H7 (cell line): ENCODE measurements around the gene SOX6. TPM values are rescaled to one million over a fixed set of nuclear protein-coding genes. Genes with fewer than 3 reads are reported as not detected.
"Not testable (repeated sequence)": the region's sequence is repeated elsewhere in the genome, so short reads cannot be mapped to it uniquely, and the experiment has no call there.

Experiments used
- DNase-seq: peaks from one replicate; pipeline ENCODE4 v3.0.0; 2012
- H3K27me3 ChIP-seq: 2 replicates; pipeline ENCODE4 v1.6.0; 2011; ENCODE audit warnings: mild to moderate bottlenecking, low read length; ENCODE audit not compliant: control insufficient read depth, insufficient read depth
- H3K36me3 ChIP-seq: replicated peaks from 2 replicates; pipeline ENCODE4 v1.5.1; 2011; ENCODE audit warnings: low read length; ENCODE audit not compliant: control insufficient read depth, insufficient read depth
- H3K4me3 ChIP-seq: 2 replicates; pipeline ENCODE4 v1.5.1; 2011; ENCODE audit warnings: low read depth, mild to moderate bottlenecking, control low read depth, low read length, moderate library complexity; ENCODE audit not compliant: insufficient read depth
- total RNA-seq: library from RNA; depleted of rRNA; stranded (reverse); fragments of >200 nt; shearing (Covaris generic); gene quantifications from 2 replicates; pipeline ENCODE4 v1.2.3, GENCODE V29; 2014

The SOX6 gene
- total RNA-seq, 1 experiment from 2014 or later: 0.03 TPM

DNA sequence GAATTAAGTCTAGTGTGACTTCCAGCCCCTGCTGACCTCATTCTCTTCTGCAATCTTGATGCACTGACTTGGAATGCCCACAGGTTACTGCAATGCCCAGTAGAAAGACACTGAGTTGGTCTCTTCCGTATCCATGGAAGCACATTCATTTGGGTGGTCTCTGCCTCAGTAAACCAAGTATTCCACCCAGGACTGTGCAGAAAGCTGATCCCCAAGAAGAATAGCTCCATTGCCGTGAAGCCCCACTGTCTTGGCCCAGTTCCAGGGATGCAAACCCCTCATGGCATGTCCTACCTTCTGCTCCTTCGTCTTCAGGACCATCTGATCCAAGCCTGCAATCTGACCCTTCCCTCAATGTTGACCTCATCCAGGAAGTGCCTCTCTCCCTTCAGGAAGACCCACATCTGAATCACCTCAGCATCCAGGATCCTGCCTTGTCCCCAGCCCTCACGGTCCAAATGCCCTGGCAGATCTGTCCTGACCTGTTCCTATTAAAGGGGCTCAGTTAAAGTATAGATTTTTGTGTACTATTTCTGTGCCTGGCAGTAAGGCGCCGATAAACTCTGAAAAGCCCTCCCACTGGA lies 425.8 kb downstream of the SOX6 start:
- Histone ChIP-seq H3K4me3 (no peak overlapping the region), H3K36me3 (no peaks in the 10 kb centered on the region), H3K27me3 (no peaks in the 10 kb centered on the region)
- no peak for DNase-seq

- no peak for DNase-seq
- H3K4me3 ChIP-seq: no peak overlapping the region
Observed at GRCh38 chr11:15929371-15929901, 426.9 kb downstream of the SOX6 start.

DNA sequence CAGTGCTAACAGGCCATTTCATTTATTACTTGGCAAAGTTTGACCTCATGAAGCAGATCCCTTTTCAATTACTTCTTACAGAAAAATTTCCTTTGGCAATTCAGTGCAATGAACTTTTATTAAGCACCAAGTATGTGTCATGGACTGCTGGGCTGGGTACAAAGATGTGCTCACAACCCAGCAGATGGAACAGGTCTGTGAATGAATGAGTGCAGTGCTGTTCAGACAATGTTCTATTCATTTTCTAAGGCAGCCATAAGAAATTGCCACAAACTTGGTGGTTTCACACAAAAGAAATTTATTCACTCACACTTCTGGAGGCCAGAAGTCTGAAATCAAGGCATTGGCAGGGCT lies 428.5 kb downstream of the SOX6 start:
- no peak for DNase-seq
- Histone ChIP-seq H3K4me3 (no peak overlapping the region), H3K36me3 (no peaks in the 10 kb centered on the region), H3K27me3 (no peaks in the 10 kb centered on the region)

More at GRCh38 chr11:15929371-15929901, 426.9 kb downstream of the SOX6 start:
- Histone ChIP-seq H3K36me3 (no peaks in the 10 kb centered on the region), H3K27me3 (no peaks in the 10 kb centered on the region)

DNA sequence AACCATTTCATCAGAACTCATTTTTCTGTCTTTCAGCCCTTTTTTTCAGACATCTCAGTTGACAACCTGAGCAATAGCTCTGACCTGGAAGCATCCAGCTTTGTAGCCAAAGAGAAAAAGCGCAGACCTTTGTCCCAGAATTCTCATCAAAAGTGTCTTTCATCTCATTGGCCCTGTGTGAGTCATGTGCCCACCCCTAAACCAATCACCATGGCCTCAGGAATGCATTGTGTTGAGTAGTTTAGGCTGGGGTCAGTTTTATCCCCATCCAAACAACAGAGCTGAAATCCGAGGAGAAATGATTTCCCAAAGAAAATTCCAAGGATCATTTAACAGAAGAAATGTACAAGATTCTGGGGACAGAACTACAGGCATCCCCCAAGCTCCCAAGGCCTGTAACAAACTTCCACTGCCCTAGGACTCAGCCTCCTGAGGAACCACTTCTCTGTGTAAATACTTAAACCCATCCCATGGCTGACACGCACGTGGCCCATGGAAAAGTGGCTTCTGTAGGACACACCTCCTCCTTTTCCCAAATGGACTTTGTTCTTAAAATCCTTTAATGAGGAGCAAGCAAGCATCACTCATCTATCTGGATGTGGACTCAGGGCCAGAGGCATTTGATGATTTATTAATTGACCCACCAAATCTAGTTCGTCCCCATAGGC lies 429.0 kb downstream of the SOX6 start:
- Histone ChIP-seq H3K4me3 (no peak overlapping the region), H3K36me3 (no peaks in the 10 kb centered on the region), H3K27me3 (no peaks in the 10 kb centered on the region)
- DNase-seq: no peak

DNA sequence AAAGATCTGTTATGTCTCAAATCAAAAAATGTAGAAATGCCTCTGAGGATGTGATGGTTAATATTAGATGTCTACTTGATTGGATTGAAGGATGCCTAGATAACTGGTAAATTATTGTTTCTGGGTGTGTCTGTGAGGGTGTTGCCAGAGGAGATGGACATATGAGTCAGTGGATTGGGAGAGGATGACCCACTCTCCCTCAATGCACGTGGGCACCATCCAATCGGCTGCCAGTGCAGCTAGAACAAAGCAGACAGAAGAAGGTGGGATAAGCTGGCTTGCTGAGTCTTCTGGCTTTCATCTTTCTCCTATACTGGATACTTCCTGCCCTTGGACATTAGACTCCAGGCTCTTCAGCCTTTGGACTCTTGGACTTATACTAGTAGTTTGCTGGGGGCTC lies 430.3 kb downstream of the SOX6 start:
- no peaks in the 10 kb centered on the region for H3K27me3 ChIP-seq
- no peak for DNase-seq
- no peak overlapping the region for H3K4me3 ChIP-seq
- H3K36me3 ChIP-seq: no peaks in the 10 kb centered on the region

- DNase-seq: peak; percentile 60
- H3K27me3 ChIP-seq: no peaks in the 10 kb centered on the region
- H3K36me3 ChIP-seq: no peaks in the 10 kb centered on the region
- H3K4me3 ChIP-seq: no peak overlapping the region
Observed at GRCh38 chr11:15923183-15923582, 433.2 kb downstream of the SOX6 start.

DNA sequence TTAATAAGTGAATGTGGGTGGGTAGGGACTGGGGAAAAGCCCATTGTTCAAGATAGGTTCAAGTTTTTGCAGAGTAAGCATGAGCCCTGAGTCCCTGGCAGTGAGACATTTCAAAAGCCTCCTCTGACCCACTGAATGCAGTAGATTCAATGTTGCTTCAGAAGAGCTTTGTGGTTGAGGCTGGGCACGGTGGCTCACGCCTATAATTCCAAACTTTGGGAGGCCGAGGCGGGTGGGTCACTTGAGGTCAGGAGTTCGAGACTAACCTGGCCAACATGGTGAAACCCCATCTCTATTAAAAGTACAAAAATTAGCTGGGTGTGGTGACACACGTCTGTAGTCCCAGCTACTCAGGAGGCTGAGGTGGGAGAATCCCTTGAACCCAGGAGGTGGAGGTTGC lies 433.6 kb downstream of the SOX6 start:
- H3K27me3 ChIP-seq, H3K36me3 ChIP-seq, H3K4me3 ChIP-seq, DNase-seq: not testable (repeated sequence)

DNA sequence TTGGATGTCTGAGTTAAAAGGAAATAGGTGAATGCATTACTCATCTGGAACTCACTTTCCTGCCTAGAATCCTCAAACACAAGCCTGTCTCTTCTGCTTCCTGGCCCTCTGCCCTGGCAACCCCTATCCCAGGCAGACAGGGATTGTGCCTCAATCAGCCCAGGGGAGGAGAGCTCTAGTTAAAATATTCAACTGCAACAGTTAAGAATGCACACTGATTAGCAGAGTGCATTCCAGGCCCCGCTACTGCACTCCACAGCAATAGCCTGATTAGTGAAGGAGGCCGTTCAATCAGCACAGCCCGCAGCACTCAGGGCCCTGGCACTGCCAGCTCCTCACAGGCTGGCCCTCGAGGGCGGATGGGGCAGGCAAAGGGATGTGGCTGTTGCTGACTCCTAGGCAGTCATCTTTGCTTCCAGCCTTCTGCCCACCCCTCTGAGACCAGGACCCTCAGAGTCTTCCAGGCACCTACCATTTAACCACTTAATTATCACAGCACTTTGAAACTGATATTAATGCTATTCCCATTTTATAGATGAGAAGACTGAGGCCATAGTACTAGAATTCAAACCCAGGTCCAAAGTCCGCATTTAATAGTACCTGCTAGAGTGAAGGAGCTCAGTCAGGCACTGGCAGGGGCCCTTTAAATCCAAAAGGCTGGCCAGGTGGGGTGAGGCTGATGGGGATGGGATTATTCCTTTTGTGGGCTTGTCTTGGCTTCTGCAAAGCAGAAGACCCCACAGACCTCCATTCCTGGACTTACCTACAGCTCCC lies 435.3 kb downstream of the SOX6 start:
- no peaks in the 10 kb centered on the region for H3K27me3 ChIP-seq
- H3K36me3 ChIP-seq: no peaks in the 10 kb centered on the region
- DNase-seq: no peak
- no peak overlapping the region for H3K4me3 ChIP-seq

GRCh38 chr11:15918674-15919073 lies 437.7 kb downstream of the SOX6 start:
- Histone ChIP-seq H3K27me3 (no peaks in the 10 kb centered on the region), H3K36me3 (no peaks in the 10 kb centered on the region), H3K4me3 (no peak overlapping the region)
- no peak for DNase-seq

GRCh38 chr11:15918212-15918611 lies 438.1 kb downstream of the SOX6 start:
- no peak for DNase-seq
- H3K4me3 ChIP-seq: no peak overlapping the region
- no peaks in the 10 kb centered on the region for H3K27me3 ChIP-seq
- no peaks in the 10 kb centered on the region for H3K36me3 ChIP-seq
